GM18508 (cell line): Measurements from ENCODE around the gene MCF2.

Source experiments
- ATAC-seq: cut with Tn5 transposase; IDR thresholded peaks from one replicate; pipeline ENCODE4 v1.9.1; 2021; ENCODE audit warnings: moderate number of reproducible peaks; ENCODE audit not compliant: insufficient read depth, unreplicated experiment

The MCF2 gene

DNA sequence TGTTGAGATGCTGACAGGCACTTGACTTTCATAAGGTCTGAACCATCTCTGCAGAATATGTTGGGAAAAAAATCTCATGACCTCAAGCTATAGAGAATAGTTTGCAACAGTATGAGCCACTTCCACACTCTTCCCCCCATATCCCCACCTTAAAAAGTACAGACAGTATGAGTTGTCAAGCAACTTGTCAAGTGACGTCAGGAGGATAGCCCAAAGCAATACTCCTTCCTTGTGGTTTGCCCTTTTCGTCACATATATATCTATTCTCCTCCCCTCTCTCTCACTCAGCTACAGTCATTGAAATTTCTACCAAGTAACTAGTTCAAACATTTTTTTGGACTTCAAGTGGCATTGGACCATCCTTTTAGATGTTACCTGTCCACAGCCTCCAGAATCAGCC is 67.7 kb downstream of the MCF2 start:
- no peak for ATAC-seq

DNA sequence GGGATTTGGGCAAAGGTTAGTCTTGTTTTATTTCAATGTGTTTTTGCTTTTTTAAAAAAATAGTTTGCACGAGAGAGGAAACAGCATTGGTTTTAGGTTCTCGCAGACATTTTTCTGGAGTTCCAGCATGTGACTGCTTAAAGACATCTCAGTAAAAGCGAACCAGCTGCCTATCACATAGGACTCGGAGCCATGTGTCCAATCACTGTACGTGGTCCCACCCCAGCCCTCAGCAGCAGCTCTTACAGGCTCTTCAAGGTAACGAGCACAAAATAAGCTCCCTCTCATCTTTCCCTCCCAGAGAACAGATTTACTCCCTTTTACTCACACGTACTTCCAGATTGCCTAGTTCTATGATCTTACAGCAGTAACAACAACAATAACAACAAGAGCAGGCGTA is 68.7 kb downstream of the MCF2 start:
- no peak for ATAC-seq

DNA sequence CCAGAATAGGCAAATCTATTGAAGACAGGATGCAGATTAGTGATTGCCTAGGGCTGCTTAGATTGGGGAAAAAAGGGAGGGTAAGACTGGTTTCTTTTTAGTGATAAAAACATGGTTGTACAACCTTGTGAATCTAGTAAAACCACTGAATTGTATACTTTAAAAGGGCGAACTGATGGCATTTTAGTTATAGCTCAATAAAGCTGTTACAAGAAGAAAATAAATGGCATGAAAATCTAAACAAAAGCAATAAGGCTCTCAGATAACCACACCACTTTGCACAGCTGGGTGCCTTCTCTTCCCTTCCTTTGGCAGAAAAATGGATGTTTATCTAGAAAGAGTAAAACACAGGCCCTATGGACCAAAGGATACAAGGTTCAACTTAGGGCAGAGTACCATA is 107.9 kb downstream of the MCF2 start:
- no peak for ATAC-seq

DNA sequence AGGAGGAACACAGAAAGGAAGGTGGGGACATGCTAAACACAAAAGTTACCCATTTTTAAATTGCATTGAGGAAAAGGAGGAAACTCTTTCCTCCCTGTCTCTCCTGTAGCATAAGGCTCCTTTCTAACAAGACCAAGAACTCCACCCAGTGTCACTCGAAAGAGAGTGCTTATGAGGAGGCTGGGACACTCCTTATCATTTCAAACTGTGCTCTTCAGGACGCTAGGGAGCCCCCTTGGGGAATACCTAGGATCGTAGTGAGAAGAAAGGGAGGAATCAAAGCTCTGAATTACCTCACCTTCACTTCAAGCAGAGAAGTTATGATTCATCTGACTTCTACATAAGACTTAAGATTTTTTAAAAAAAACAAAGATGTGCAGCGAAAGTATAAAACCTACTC is 111.9 kb downstream of the MCF2 start:
- no peak for ATAC-seq

DNA sequence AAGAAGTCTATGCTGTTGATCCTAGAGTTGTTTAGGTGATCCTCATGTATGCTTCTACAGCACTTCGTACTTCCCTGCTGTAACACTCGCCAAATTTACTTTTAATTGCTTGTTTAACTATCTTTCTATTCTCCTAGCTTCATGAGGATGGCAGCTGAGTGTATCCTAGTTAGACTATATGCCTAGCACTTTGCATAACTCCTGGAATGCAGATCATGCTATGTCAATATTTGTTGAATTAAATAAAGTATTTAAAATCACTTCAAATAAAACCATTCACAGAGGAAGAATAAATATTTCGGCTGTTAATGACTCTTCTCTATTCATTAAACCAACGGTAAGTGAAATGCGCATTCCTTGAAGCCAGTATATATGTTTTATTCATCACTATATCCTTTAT is 122.4 kb downstream of the MCF2 start:
- ATAC-seq, result no peak

DNA sequence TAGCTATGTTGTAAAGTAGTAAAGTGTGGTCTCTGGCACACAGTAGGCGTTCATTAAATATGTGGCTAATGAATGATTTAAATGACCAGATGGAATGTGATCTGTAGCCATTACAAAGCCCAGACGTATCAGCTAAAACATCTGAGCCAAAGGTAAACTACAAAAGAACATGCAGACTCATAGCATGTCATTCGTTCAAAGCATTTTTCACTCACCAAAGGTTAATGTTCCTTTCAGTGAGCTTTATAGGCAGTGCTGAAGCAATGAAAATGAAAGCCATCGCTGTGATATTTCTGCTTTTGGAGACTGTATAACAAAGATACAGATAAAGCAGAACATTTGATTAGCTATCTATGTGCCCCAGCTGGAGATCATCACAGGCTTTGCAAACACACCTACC is 126.9 kb downstream of the MCF2 start:
- ATAC-seq, result no peak

DNA sequence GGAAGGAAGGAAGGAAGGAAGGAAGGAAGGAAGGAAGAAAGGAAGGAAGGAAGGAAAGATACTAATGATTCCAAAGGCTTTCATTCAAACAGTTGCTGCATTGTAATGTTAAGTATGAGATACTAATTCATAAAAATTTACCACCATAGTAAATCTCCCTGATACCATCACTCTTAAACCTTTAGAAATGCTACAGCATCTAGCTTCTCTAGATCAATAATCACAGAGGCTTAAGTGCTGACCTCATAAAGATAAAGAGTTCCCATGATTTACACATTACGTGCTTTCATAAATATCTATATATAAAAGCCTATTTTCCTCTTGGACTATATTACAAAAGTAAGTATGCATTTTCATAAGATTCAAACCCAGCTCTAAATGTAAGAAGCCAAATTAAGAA is 141.0 kb downstream of the MCF2 start:
- no peak for ATAC-seq

DNA sequence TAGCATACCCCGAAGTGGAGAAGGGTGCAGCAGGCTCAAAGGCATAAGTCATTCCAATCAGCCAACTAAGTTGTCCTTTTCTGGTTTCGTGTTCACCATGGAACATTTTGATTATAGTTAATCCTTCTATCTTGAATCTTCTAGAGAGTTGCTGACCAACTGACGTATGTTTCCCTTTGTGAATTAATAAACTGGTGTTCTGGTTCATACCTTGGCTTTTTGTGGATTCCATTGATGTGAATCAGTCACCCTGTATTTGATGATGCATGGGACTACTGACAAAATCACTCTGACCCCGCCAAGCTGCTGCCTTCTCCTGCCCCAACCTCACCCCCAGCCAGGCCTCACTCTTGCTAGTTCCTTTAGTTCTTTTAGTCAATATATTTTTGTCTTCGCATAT is 144.7 kb downstream of the MCF2 start:
- ATAC-seq, result no peak

DNA sequence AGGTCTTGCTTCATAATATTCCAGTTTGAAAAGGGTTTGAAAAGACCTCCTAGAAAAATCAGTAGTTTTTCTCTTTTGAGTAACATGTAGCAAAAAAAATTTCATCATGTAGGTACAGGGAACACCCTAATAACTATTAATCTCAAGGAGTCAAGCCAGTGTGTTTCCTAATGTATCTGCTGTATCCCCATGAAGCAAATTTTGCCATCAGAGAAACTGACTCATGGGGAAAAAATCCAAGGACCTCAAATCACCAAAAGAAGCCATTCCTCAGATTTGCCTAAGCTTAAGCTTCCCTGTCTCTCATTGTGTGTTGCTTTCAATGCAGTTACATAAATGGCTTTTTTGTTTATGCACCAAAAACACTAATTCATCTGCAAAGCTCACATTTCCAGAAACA is 147.7 kb downstream of the MCF2 start:
- no peak for ATAC-seq

DNA sequence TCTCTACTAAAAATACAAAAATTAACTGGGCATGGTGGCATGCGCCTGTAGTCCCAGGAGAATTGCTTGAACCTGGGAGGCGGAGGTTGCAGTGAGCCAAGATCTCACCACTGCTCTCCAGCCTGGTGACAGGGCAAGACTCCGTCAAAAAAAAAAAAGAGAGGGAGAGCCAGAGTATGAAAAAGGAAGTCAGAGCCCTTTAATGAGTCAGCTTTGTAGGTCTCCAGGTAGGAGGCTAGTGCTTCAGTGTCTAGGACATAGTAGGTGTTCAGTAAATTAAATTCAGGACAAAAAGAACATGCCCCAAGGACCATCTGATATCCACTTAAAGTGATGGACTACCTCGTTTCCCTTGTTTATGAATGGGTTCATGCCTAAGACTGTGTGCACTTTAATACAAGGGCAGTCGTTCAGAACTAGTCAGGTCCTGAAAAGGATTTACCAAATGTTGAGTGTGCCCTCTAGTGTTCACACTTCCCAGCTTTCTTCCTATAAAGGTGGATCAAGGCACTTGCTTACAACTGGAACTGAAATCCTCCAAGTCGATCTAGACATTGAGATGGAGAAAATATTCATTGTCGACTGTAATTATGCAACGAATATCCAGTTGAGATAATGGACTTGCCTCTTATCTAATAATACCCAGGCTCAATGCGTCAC is 148.5 kb downstream of the MCF2 start:
- no peak for ATAC-seq

DNA sequence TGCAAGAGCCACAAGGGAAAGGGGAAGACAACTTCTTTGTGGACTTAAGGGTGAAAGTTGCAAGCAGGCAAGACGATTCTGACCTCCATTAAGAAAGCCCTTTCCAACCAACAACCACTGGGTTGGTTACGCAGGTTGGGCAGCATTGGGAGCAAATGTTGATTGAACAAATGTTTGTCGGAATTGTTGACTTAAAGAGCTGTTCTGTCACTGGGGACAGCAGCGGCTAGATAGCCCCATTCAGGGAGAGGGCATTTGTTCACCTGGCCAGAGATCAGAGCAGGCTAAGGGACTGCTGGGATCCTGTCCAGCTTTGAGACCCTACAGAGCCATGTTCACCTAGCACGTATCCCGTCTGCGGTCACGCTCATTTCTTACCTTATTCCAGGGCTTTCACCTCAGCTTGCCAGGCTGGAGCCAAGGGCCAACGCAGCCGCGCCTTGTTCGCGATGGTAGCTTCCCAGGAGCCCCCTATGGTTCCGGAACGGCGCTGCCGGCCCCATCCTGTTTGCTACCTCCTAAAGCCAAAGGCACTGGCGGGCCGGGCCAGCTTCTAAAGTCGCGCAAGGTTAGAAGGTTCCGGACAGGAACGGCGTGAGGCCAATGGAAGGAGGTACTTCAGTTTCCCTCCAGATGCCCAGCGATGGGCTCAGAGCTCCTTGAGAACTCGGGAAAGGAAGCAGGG is 152.8 kb downstream of the MCF2 start:
- ATAC-seq, result no peak

DNA sequence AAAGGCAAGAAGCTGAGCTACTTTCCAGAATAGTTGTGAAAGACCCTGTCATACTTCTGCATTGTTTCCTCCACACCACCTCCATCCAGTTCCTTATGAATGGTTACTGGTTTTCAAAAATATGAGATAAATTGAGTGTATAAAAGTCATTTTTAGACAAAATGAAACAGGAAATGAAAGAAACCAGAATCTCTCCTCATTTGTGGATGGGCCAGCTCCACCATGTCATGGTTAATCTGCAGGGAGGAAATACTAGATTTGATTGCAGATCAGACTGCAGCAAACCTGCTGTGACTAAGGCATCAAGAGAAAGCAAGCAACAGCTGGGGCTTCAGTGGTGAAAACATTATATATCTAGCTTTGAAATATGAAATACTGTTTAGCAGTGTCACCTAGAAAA is 153.6 kb downstream of the MCF2 start:
- ATAC-seq, result no peak

DNA sequence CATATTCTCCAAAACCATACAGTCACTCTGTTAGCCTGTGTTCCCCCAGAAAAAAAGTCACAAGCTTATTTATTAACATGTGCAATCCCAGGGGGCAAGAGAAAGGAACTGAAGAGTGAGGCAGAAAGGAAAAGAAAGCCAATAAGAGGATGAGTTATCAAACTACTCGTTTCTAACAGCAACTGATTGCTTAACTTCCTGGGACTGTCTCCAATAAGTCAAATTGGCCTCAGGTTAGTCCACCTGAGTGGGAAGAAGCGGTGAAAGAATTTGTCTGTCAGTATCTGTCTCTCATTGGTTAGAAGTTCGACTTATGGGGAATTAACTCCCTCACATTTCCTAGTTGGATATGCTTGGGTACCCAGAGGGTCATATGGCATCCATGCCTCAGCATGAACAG is 163.4 kb downstream of the MCF2 start:
- no peak for ATAC-seq

DNA sequence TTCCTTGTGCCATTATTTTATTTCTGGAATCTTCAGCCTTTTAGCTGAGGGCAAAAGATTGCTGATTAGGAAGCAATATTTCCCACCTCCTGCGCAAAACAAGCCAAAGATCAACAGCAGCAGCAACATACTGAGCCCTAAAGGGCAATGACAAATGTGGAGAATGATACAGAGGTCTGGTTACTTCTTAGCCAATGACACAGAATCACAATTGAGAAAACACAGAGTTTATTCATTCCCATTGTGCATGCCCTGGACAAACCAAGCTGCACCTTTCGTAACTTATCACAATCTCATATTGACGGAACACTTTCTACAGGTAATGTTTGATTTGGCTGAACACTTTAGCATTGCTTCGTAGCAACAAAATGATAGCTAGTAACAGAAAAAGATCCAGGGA is 164.0 kb downstream of the MCF2 start:
- no peak for ATAC-seq

DNA sequence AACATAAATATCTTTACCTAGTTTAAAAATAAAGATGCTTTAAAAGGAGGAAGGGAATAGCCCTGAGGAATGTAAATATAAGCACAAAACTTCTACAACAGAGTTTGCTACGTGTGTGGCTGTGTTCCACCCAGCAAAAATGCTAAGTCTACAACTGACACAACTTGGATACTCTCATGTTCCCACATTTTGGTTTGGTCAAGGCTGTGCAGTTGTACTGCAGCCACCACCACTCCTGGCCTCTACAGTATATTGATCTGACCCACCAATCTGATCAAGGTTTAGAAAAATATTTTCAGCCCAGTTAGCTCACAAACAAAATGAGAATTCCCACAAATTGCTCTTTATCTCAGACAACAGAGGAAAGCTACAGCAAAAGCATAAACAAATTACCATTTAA is 165.3 kb downstream of the MCF2 start:
- no peak for ATAC-seq

DNA sequence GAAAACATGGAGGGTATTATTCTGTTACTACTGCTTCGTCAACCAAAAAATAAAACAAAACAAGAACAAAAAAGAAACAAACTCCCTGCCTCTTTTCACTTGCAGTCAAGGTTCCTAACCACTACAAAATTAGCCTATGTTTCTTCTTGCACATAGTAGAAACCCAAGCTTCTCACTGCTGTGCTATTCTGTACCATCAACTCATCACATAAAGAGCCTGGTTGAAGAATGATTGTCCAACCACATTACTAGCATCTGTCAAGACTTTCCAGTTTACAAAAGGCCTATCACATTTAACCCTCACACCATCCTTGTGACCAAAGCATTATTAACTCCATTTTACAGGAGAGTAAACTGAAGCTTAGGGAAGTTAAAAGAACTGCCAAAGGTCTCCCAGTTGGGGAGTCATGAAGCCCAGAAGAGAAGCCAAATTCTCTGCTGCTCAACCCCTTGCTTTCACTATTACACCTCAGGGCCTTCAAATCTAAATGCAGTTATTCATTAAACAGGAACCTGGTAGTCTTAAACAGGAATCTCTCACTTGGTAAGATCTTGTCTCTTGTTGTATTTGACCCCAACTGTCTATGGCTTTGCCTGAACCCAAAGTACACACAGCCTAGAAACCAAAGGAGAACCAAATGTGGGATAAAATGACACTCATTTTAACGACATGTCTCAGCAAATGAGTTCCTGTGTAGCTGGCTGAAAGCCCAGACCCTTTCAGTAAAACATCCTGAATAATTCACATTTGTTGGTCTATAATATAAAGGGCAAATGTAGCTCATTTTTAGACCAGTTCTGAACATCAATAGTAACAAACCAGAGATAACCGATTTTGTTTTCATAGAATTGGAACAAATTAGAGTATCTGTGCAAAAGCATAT is 168.8 kb downstream of the MCF2 start:
- ATAC-seq, result peak; percentile 90

DNA sequence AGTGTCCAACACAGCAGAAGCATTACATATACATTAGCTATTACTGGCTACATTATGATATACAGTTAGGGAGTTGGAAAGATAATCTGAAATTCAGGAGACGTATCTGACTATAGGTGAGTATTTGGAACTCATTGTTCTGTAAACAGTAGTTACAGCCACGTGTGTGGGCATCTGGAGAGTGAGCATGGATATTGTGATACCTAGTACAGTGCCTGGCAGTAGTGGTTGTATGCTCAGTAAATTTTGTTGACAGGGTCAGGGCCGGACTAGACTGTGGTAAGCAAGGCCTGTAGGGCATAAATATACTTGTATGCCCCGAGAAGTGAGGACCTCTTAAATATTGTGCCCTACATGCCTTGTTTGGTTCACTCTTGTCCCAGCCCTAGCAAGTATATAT is 174.5 kb downstream of the MCF2 start:
- ATAC-seq, result no peak

DNA sequence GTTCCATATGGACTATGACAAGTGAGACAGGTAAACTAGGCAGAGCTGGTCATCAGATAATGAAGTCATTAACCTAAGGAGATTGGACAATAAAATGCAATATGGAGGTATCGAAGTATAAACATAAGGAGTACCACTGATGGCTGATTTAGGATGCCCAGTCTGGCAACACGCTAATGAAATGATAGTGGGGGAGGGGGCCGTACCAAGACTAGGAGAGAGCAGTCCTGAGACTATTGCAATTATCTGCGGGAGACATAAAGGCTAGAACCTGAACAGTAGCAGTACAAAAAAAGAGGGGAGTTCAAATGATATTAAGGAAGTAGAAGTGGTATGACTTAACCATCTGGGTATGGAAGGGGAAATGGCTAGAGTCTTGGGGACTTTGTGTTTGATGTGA is 175.1 kb downstream of the MCF2 start:
- ATAC-seq, result no peak
